ENCODE data around the gene SYT5.
"Not testable (repeated sequence)": the region's sequence is repeated elsewhere in the genome, so short reads cannot be mapped to it uniquely, and the experiment has no call there.

Gene SYT5

DNA sequence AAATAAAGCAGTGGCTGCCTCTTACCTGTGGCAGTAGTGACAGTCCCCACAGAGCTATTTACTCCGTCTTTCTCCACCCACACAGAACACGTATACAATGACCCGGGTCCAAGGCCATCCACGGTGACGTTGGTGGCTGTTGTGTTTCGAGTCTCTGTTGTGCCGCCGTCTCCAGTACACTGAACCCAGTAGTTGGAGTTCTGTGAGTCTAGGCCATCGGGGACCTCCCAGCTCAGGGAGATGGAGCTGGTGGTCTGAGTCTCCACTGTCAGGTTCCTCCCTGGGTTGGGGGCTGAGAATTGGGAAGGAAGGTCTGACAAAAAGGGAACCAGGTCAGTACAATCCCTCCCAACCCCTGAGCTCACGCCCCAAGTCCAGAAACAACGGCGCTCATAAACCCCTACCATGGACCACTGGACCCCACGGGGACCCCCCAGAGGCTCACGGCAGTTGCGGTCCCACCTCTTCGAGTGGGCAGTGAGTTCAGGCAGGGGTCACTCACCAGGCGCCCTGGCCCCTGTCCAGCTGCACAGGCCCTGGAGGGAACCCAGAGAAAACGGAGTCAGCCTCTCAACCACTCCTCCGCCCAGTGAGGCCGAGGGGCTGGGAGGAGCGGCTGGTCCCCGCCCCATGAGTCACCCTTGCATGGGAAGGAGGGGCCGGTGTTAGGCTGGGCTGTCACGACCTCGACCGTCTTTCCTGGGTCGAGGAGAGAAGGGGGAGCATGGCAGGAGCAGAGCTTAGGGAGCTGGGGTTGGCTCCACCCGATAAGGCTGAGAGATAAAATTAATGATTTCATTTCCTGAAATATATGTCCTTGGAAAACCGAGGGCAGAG is 26.8 kb upstream of the SYT5 start:
- no peak for DNase-seq

DNA sequence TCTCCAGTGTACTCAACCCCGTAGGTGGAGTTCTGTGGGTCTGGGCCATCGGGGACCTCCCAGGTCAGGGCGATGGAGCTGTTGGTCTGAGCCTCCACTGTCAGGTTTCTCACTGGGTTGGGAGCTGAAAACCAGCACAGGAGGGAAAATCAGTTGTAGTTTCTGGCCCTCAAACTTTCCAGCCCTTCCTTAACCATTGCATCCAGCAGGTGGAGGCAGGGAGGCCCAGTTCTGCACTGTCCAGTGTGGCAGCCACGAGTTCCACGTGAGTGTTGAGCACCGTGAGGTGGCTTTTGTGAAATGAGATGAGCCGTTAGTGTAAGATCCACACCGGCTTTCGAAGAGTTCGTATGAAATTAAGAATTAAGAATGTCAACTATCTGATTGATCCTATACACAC is 22.1 kb upstream of the SYT5 start:
- DNase-seq: not testable (repeated sequence)

DNA sequence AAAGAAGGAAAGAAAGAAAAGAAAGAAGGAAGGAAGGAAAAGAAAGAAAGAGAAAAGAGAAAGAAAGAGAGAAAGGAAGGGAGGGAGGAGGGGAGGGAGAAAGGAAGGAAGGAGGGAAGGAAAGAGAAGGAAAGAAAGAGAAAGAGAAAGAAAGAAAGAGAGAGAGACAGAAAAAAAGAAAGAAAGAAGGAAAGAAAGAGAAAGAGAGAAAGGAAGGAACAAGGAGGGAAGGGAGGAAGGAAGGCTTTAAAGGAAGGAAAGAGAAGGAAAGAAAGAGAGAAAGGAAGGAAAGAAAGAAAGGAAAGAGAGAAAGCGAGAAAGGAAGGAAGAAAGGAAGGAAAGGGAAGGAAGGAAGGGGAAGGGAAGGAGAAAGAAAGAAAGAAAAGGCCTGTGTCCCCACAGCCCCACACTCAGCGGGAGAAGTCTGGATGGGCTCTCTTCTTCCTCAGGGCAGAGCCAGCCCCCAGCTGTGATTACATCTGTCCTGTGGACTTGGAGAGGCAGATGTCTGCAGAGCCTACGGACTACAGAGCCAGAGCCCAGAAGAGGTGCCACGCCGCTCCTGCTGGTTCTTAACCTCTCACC is 19.6 kb upstream of the SYT5 start:
- no peak for DNase-seq

DNA sequence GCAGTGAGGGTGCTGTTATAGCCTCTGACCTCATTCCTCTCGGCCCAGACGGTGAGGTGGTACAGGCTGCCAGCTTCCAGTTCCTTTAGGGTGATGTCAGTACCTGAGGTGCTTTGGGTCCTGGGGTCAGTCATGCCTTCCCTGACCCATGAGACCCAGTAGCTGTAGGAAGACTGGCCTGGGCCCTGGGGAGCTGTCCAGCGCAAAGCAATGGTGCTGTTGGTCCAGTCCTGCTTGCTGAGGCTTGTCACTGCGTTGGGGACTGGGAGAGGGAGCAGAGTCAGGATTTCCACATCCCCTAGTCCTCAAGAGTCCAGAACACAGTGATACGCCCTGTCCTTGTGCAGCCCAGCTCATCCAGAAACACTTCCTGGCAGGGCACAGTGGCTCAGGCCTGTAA is 18.6 kb upstream of the SYT5 start:
- no peak for DNase-seq

DNA sequence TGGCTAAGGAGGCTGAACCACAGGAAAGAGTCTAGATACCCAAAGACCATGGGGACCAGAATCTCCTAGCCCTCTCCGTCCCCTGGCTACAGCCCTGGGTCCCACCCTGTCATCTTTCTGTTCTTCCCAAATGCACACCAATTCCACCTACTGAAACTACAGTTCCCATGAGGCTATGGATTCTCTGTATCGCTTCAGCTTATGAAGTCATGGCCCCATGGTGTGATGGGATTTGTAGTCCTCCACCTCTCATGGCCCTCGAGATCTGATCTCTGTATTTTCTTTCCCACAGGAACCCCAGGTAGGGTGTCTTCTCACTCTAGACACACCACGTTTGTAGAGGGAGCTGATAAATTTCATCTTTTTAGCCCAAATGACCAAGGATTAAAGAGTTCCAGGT is 17.4 kb upstream of the SYT5 start:
- no peak for DNase-seq

DNA sequence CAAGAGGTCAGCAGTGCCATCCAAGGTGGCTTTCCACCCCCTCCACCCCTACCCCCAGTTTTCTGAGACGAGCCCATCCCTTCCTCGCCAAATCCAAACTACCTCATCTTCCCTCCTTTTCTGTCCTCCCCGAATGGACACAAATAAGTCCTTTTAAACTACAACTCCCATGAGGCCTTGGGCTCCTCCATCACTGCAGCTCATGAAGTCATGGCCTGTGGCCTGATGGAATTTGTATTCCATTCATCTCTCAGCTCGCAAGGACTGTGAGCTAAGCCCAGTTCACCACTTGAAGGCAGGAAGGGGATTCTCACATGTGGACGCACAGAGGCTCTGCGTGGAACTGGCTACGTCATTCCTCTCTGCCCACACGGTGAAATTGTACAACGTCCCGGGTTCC is 16.7 kb upstream of the SYT5 start:
- no peak for DNase-seq

DNA sequence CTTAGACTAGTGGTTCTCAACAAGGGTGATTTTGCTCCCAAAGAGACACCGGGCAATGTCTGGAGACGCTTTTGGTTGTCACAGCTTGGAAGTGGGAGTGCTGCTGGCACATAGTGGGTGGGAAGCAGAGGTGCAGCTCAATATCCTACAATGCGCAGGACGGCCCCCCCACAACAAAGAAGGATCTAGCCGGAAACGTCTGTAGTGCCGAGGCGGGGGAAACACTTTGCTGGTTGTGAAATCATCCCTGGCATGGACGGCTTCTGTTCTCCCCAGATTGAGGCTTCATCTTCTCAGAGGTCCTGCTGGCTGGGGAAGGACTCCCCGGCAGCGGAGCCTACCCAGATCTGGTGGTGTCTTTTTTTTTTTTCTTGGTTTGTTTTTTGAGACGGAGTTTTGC is 13.4 kb upstream of the SYT5 start:
- DNase-seq: no peak

DNA sequence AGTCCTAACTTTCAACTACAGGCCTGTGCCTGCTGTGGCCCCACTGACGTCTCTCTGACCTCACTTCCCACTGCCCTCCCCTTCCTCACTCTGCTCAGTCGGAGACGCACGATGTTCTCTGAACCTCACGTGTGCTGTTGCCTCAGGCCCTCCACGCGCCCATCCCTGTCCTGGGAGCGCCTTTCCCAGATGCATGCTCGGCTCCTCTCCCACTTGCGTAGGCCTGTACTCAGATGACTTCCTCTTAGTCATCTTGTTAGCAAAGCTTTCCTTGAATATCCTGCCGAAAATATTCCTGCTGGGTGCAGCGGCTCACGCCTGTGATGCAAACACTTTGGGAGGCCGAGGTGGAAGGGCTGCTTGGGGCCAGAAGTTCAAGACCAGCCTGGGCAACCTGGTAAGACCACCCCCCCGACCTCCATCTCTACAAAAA is 9.3 kb upstream of the SYT5 start:
- DNase-seq: no peak

DNA sequence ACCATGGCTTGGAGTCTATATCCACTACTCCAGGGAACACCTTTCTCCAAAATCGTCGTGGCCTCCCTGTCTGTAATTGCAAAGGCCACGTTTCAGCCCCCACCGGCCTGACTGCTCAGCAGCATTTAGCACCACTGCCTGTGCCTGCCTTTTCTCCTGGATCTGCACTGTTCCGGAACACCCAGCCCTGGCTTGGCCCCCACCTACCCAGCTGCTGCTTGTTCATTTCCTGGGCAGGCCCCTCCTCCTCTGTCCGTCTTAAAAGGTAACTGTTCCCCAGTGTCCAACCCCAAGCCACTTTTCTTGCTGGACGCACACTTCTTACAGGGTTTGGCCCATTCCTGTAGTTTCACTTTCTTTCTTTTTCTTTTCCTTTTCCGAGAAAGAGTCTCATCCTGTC is 8.5 kb upstream of the SYT5 start:
- DNase-seq: no peak

DNA sequence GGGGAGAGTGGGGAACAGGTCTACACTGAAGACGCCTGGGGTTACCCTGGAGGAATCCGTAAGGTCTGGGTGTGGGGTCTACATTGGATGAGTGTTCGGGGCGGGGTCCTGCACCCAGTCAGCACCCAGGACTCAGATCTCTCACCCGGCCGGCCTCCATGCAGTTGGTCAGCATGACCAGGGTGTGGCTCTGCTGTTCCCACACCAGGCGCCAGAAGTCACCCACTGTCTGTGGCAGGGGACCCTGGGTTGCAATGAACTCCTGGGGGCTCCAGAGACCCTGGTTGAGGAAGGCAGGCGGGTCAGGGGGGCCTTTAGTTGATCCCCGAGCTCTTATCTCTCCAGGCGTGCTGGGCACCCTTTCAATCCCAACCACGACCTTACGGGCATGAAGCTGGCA is 6.0 kb upstream of the SYT5 start:
- DNase-seq: no peak

DNA sequence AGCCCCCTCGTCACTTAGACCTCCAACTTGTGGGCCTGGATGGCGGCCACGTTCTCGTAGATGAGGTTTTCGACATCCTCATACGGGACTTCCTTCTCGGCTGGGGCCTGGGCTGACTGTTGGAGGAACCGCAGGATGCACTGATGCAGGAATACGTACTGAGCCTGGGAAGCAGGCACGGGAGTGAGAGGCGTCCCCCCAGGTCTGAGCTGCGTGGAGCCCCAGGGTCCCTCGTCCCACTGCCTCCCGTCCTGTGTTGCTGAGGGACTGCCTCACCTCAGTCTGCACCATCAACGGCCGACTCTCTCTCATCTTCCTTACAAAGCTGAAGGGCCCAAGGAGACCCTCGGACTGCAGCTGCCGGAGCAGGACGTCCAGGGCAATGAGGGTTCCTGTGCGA is 1.7 kb upstream of the SYT5 start:
- no peak for DNase-seq

DNA sequence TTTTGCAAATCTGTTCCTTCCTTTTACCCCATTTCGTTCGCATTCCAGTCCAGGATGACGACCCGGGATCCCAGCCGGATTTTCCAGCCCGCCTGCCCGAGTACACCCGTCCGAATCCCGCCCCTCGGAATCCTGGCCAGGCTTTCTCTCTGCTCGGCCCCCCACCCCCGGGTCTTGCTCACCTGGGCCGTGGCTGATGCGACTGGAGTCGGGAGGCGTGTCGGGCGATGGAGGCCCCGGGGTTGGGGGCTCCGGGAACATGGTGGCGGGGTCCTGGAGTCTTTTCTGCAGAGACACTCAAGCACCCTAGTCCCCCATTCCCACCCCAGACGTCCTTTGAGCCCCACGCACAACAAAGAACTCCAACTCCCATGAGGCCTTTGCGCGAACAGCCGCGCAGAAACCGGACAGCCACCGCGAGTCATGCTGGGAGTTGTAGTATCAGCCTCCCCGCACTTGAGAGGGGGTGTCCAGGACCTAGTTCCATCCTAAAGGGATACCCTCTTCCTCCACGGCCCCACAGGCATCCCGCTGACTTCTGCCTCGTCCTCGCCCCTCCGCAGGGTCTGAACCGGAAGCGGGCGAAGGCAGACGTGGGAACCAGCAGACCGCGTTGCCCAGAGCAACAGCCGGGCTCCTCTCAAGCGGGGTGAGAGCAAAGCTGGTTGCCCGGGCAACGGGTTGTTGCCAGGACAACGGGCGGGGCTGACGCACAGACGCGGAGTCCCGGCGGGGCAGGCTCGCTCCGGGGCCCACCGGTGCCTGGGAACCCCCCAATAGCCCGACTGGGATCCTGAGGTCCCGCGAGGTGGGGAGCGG is 1.1 kb downstream of the SYT5 start:
- peak; percentile 92 for DNase-seq

DNA sequence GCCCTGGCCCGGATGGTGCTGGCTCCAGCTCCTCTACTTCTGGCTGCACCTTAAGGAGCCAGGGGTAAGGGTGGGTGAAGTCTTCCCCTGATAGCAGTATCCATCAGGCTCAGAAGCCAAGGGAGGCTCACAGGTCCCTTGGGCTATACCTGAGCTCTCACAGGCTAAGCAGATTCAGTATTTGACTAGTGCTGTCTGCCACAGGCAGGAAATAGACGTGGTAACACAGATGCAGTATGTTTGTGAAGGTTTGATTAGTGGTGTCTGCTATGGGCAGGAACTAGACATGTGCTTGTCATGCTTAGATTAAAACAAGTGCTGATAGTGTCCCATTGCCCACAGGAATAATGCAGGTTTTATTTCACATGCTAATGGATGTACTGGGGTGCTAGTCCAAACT is 4.0 kb downstream of the SYT5 start:
- DNase-seq: no peak

DNA sequence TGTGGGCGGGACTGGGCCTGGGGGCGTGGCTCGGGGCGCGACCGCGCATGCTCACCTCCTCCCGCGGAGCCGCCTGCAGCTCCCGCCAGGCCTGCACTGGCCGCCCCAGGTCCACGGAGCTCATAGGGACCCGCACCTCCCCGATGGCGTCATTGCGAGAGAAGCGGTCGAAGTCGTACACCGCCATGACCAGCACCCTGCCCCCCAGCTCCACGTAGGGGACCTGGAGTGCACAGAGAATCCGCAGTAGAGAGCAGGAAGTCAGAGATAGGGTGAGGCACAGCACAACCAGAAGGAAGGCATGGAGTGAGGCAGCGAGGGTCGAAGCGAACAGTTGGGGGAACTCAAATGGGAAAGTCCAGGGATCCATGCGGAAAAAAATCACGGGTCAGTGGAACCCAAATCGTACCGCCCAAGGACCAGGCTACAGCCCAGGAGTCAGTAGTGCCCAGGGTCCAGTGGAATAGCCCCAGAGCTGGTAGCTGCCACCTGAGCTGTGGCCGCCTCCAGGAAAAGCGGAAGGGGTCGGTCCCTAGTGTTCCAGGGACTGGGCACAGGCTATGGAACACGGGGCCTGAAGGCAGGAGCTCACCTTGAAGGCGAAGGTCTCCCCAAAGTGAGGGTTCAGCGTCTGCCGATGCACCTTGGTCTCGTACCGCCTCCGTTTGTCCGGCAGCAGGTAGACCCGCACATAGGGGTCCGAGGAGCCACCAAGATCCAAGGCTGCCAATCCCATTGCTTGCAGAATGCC is 4.8 kb downstream of the SYT5 start:
- DNase-seq: no peak

DNA sequence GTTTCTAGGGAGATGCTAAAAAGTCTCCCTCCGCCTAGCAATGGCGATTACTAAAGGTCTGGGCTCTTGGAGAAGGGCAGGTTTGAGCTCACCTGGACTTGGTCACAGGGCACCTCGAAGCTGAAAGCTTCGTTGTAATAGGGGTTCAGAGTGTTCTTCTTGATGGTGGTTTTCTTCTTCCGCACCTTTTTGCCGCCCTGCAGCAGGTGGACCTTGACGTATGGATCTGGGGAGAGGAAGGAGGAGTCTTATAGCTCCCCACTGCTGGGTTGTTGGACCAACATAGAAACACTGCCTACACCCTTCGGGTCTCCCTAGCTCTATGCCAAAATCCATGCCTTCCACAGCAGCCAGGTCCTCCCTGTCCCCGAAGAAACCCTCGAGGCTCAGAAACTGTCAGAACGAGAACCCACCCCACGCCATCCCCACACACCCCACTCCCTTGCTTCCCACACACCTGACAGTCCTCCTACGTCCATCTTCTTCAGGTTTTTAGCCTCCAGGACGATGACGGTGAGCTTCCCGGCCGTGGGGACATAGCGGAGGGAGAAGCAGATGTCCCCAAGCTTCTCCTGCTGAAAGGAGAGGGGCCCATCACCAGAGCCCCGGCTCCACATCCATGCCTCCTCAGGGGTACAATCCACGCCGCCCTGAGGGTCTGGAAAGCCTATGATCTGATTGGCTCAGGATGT is 5.5 kb downstream of the SYT5 start:
- no peak for DNase-seq

DNA sequence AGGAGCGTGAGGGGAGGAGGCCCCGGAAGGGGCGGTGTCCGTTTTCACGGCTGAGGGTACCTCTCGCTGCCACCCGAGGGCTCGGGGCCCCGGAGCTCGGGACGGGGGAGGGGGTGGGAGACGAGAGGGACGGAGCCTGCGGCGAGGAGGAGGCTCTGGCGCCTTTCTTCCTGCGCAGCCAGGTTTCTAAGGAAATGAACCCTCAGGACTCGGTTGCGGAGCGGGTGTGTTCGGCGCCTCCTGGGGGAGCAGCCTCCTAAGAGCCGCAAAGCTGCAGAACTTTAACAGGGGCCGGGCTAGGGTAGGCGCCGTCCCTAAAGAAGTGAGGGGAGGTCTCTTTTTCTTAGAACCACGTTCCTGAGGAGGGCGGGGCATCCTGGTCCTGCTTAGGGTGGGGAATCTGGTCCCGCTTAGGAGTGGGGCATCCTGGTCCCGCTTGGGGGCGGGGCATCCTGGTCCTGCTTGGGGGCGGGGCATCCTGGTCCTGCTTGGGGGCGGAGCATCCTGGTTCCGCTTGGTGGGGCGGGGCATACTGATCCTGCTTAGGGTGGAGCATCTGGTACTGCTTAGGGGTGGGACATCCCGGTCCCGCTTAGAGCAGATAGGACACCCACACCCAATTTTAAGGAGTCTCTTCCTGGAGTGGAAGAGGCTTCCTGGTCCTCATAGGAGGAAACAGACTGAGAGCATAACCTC is 6.2 kb downstream of the SYT5 start:
- peak; percentile 44 for DNase-seq

DNA sequence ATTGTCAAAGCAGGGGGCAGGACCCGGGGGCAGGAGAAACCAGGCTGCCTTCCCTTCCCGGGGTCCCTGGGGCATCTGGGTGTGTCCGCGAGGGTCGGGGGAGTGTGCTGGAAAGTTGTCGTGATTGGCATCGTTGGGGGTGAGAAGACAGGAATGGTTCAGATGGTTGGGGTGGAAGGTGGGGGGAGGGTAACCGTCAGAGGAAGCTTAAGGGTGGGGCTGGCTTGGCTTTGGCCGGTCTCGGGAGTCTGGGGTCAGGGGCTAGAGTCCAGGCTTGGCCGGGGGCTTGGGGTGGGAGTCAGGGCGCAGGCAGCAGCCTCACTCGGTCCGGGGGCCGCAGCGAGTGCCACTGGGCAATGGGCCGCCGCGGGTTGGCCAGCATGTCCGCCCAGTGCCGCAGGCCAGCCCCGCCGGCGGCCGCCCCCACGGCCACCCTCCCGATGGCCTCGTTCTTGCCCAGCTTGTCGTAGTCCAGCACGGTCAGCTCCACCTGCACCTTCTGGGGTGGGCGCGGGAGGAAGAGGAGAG is 6.8 kb downstream of the SYT5 start:
- no peak for DNase-seq

DNA sequence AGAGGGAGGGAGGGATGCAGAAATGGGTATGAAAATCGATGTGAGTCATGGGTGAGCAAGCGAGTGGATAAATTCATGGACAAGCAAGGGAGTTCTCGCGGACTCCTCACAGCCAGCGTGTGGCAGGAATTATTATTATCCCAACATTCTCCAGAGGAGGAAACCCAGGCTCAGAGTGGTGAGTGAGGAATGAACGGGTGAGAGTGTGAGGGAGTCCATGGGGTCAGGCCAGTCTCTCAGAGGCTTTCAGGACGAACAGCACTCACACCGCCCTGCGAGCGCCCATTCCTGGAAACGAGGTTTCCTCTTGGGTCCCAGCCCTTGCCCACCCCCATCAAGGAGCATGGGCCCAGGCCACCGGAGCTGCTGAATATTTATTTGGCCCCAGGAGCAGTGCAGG is 7.3 kb downstream of the SYT5 start:
- no peak for DNase-seq

DNA sequence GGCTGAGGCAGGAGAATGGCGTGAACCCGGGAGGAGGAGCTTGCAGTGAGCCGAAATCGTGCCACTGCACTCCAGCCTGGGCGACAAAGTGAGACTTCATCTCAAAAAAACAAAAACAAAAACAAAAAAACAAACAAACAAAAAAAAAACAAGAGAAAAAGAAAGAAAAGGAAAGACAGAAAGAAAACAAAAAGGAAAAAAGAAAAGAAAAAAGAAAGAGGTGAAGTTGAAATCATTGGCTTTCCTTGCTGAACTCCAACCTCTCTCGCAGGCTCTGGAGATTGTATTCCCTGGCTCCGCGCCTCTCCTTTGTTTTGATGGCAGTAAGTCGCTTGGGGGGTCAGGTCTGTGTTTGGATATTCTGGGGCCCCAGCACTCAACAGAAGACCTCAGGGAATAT is 7.8 kb downstream of the SYT5 start:
- not testable (repeated sequence) for DNase-seq

DNA sequence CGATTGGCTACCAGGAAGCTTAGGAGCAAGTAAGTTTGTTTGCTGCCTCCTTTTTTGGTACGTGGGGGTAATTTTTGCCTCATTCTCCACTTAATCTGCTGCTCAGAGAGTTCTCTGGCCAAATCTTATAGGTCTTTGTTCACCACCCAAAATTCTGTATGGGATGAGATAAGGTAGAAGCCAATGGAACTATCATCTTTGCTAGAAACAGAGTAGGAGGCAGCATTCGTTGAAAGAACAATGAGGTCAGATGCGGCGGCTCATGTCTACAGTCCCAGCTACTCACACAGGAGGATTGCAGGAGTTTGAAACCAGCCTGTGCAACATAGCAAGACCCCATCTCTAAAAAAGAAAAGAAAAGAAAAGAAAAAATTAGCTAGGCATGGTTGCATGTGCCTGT is 8.6 kb downstream of the SYT5 start:
- DNase-seq: no peak

DNA sequence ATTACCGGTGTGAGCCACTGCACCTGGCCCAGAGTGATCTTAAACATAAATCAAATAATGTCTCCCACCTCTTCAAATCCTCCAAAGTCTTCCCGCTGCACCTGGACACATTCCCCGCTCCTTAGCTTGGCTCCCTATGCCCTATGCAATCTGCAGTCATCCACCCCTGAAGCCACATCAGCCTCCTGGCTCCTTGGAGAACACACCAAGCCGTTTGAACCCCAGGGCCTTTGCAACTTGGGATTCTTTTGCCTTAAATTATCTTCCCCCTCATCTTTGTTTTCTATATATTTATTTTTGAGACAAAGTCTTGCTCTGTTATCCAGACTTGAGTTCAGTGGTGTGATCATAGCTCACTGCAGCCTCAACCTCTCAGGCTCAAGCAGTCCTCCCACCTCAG is 11.0 kb downstream of the SYT5 start:
- DNase-seq: no peak

Measured in COR-L47 (cell line).